ENCODE measurements around the gene BAG1.

GRCh38 chr9:33304362-33304761 is 39.9 kb upstream of the BAG1 start:
- TF ChIP-seq TAF1 (IDR thresholded peaks at IDR 0.05; ENCODE audit: borderline replicate concordance, low read depth, low read length): no peak
- no peak for TF ChIP-seq POLR2A (IDR thresholded peaks at IDR 0.05; ENCODE audit: low read depth, low read length)

Measured in GM12892 (cell line).